CD14-positive monocyte (primary cell): Measurements from ENCODE around the gene RMC1. TPM values are rescaled to one million over a fixed set of nuclear protein-coding genes. Genes with fewer than 3 reads are reported as not detected.

Experiments used
- DNase-seq, 3 donors: peaks; one replicate each; pipeline ENCODE4 v3.0.0-alpha.2; 2011 to 2022
- H2AFZ ChIP-seq: 2 replicates; pipeline ENCODE4 v1.6.0; 2012; ENCODE audit warnings: mild to moderate bottlenecking, low read depth, low read length, inconsistent platforms; ENCODE audit not compliant: insufficient read depth, poor library complexity, severe bottlenecking
- H3K27ac ChIP-seq, 2 donors: 1 replicate in 1 of 2; 2 replicates in 1 of 2; pipeline ENCODE4 v1.5.1; 2012 to 2013; ENCODE audit warnings: low read length in 2 of 2, control low read depth in 1 of 2, inconsistent platforms in 1 of 2, low read depth in 1 of 2, mild to moderate bottlenecking in 1 of 2
- H3K27me3 ChIP-seq, 2 donors: one replicate each; pipeline versions ENCODE4 v1.6.0 to v1.6.1; 2011 to 2013; ENCODE audit warnings: low read length in 2 of 2; ENCODE audit not compliant: control insufficient read depth in 2 of 2, insufficient read depth in 2 of 2
- H3K36me3 ChIP-seq, 2 donors: replicated peaks in 1 of 2; 1 replicate in 1 of 2; 2 replicates in 1 of 2; pipeline versions ENCODE4 v1.5.1 to v1.6.1; 2012 to 2013; ENCODE audit warnings: low read length in 2 of 2, control low read depth in 1 of 2, inconsistent platforms in 1 of 2, mild to moderate bottlenecking in 1 of 2; ENCODE audit not compliant: insufficient read depth in 2 of 2, control insufficient read depth in 1 of 2
- H3K4me1 ChIP-seq, 2 donors: 1 replicate in 1 of 2; 2 replicates in 1 of 2; pipeline versions ENCODE4 v1.5.1 to v1.6.1; 2012 to 2013; ENCODE audit warnings: low read length in 2 of 2, control low read depth in 1 of 2, inconsistent platforms in 1 of 2, mild to moderate bottlenecking in 1 of 2, moderate library complexity in 1 of 2; ENCODE audit not compliant: insufficient read depth in 2 of 2, control insufficient read depth in 1 of 2
- H3K4me2 ChIP-seq: replicated peaks from 2 replicates; pipeline ENCODE3; 2012; ENCODE audit warnings: low read length, moderate library complexity, mild to moderate bottlenecking; ENCODE audit not compliant: poor library complexity, severe bottlenecking; ENCODE audit errors: extremely low read depth
- H3K4me3 ChIP-seq, 3 experiments: fragments of 200-600 bp in 1 of 3; sonication (generic) in 1 of 3; replicated peaks in 1 of 3; 1 replicate in 2 of 3; 2 replicates in 1 of 3; pipeline ENCODE4 v1.5.1; 2011 to 2013; ENCODE audit warnings: low read length in 3 of 3, mild to moderate bottlenecking in 3 of 3, control low read depth in 2 of 3, low read depth in 2 of 3, inconsistent platforms in 1 of 3, moderate library complexity in 1 of 3
- H3K79me2 ChIP-seq: 2 replicates; pipeline ENCODE4 v1.6.0; 2012; ENCODE audit warnings: mild to moderate bottlenecking, control low read depth, inconsistent platforms, low read length, moderate library complexity; ENCODE audit not compliant: insufficient read depth
- H3K9ac ChIP-seq: 2 replicates; pipeline ENCODE4 v1.6.0; 2017; ENCODE audit warnings: low read length, mild to moderate bottlenecking; ENCODE audit not compliant: insufficient read depth, poor library complexity, severe bottlenecking
- H3K9me3 ChIP-seq, 2 donors: replicated peaks in 1 of 2; 1 replicate in 1 of 2; 2 replicates in 1 of 2; pipeline versions ENCODE4 v1.5.1 to v1.6.1; 2012 to 2013; ENCODE audit warnings: low read length in 2 of 2, control low read depth in 1 of 2; ENCODE audit not compliant: control insufficient read depth in 1 of 2, insufficient read depth in 1 of 2
- H4K20me1 ChIP-seq: 2 replicates; pipeline ENCODE4 v1.6.0; 2012; ENCODE audit warnings: mild to moderate bottlenecking, low read length, control low read depth, moderate library complexity; ENCODE audit not compliant: insufficient read depth
- H3K27ac Mint-ChIP-seq, 7 donors: one replicate each; pipeline ENCODE4 v1.8.0; 2020; ENCODE audit warnings: mild to moderate bottlenecking in 7 of 7, mixed read lengths in 7 of 7, moderate library complexity in 6 of 7, inconsistent platforms in 2 of 7
- H3K27me3 Mint-ChIP-seq, 3 donors: one replicate each; pipeline ENCODE4 v1.8.0; 2021 to 2022; ENCODE audit warnings: low read depth in 3 of 3, mild to moderate bottlenecking in 3 of 3, mixed read lengths in 3 of 3, moderate library complexity in 3 of 3, inconsistent platforms in 1 of 3
- H3K36me3 Mint-ChIP-seq, 2 donors: one replicate each; pipeline ENCODE4 v1.8.0; 2020; ENCODE audit warnings: mixed read lengths in 2 of 2, inconsistent platforms in 1 of 2, mild to moderate bottlenecking in 1 of 2
- H3K4me1 Mint-ChIP-seq: one replicate; pipeline ENCODE4 v1.8.0; 2020; ENCODE audit warnings: mild to moderate bottlenecking, mixed read lengths
- H3K4me3 Mint-ChIP-seq, 2 donors: one replicate each; pipeline ENCODE4 v1.8.0; 2020; ENCODE audit warnings: mild to moderate bottlenecking in 2 of 2, mixed read lengths in 2 of 2, moderate library complexity in 1 of 2
- H3K9me3 Mint-ChIP-seq, 7 donors: one replicate each; pipeline ENCODE4 v1.8.0; 2020 to 2022; ENCODE audit warnings: mixed read lengths in 7 of 7, mild to moderate bottlenecking in 6 of 7, moderate library complexity in 6 of 7, inconsistent platforms in 2 of 7
- WGBS: methylation state at CpG from one replicate; pipeline ENCODE4 v1.1.5; 2013; ENCODE audit warnings: missing lambda C conversion rate; ENCODE audit not compliant: insufficient coverage; 5-methylcytosine and 5-hydroxymethylcytosine counted together
- intact Hi-C, 2 donors: fragments of 100-400 bp; cut with micrococcal nuclease; formaldehyde crosslinking; loops; one replicate each; pipeline versions ENCODE4 v1.15.0 to v1.15.1; 2023
- polyA plus RNA-seq, 3 donors: library from polyadenylated mRNA; depleted of rRNA in 1 of 3; unstranded in 2 of 3; stranded (reverse) in 1 of 3; fragments of 300-500 nt in 2 of 3; fragments of >200 nt in 1 of 3; fragmentation: Illumina TruSeq in 2 of 3; gene quantifications; 1 replicate in 2 of 3; 2 replicates in 1 of 3; pipeline ENCODE4 v1.2.3, GENCODE V29; 2012 to 2021
- TF ChIP-seq, protein P1 (sequence below): fragments of 200-600 bp; IDR thresholded peaks from one replicate; pipeline ENCODE4 v1.8.0; 2022; ENCODE audit warnings: antibody characterized with exemption, mild to moderate bottlenecking

RMC1 gene
- polyA plus RNA-seq, 3 donors, result 21.9 to 70.8 (median 30.1) TPM

GRCh38 chr18:23547306-23547705, 44.0 kb downstream of the RMC1 start:
- Mint-ChIP-seq H3K27me3 (peaks cover 0 to 3% (median 0%) of the 10 kb centered on the region in 3 donors), H3K4me1 (peaks cover 12% of the 10 kb centered on the region), H3K9me3 (no peaks in the 10 kb centered on the region), H3K4me3 (no peak overlapping the region), H3K36me3 (peaks cover 85 to 98% of the 10 kb centered on the region in 2 donors), H3K27ac (no peak overlapping the region)
- Histone ChIP-seq H3K27ac (no peak overlapping the region), H3K36me3 (peaks cover 67 to 98% of the 10 kb centered on the region in 2 donors), H2AFZ (no peak overlapping the region), H4K20me1 (peaks cover 6% of the 10 kb centered on the region), H3K9me3 (no peaks in the 10 kb centered on the region), H3K27me3 (no peaks in the 10 kb centered on the region), H3K79me2 (no peaks in the 10 kb centered on the region), H3K4me3 (no peak overlapping the region), H3K4me2 (no peak overlapping the region), H3K9ac (no peak overlapping the region), H3K4me1 (peaks cover 9 to 10% of the 10 kb centered on the region in 2 donors)
- TF ChIP-seq, protein P1, sequence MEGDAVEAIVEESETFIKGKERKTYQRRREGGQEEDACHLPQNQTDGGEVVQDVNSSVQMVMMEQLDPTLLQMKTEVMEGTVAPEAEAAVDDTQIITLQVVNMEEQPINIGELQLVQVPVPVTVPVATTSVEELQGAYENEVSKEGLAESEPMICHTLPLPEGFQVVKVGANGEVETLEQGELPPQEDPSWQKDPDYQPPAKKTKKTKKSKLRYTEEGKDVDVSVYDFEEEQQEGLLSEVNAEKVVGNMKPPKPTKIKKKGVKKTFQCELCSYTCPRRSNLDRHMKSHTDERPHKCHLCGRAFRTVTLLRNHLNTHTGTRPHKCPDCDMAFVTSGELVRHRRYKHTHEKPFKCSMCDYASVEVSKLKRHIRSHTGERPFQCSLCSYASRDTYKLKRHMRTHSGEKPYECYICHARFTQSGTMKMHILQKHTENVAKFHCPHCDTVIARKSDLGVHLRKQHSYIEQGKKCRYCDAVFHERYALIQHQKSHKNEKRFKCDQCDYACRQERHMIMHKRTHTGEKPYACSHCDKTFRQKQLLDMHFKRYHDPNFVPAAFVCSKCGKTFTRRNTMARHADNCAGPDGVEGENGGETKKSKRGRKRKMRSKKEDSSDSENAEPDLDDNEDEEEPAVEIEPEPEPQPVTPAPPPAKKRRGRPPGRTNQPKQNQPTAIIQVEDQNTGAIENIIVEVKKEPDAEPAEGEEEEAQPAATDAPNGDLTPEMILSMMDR, result no peak
- no CpG with 5 or more reads among the region's 3 CpGs for whole genome bisulfite sequencing
- intact Hi-C loops, result no loop called here
- no peak for DNase-seq

DNA sequence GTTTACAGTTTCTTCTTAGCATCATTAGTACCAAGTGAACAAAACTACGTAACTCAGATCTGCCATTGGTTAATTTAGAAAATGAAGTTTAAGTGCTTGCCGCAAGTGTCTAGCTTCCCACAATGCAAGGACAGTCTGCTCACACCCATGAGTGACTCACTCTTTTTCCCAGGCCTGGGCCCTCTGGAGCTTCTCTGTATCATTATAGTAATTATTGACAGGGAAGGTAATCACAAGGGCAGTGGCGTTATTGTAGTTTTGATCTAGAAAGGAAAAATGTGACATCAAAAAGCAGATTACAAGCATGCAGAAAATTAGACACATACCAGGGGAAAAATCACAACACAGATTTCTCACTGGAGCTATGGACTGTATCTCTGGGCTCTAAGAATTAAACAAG, 44.5 kb downstream of the RMC1 start:
- intact Hi-C loops, result no loop called here
- Histone ChIP-seq H3K79me2 (no peaks in the 10 kb centered on the region), H3K9me3 (no peaks in the 10 kb centered on the region), H2AFZ (no peak overlapping the region), H4K20me1 (peaks cover 11% of the 10 kb centered on the region), H3K4me2 (no peak overlapping the region), H3K4me3 (no peak overlapping the region), H3K27me3 (no peaks in the 10 kb centered on the region), H3K36me3 (peaks cover 68 to 98% of the 10 kb centered on the region in 2 donors), H3K4me1 (peaks cover 4 to 5% of the 10 kb centered on the region in 2 donors), H3K27ac (no peak overlapping the region), H3K9ac (no peak overlapping the region)
- Mint-ChIP-seq H3K9me3 (no peaks in the 10 kb centered on the region), H3K4me3 (no peak overlapping the region), H3K4me1 (peaks cover 6% of the 10 kb centered on the region), H3K36me3 (peaks cover 85 to 98% of the 10 kb centered on the region in 2 donors), H3K27me3 (peaks cover 0 to 3% (median 0%) of the 10 kb centered on the region in 3 donors), H3K27ac (no peak overlapping the region)
- TF ChIP-seq, protein P1, result no peak
- no peak for DNase-seq
- no CpG with 5 or more reads among the region's 3 CpGs for WGBS
